ENCODE results near the gene VAV3. TPM values are rescaled to one million over a fixed set of nuclear protein-coding genes. Genes with fewer than 3 reads are reported as not detected.

VAV3 gene
- total and polyA plus RNA-seq, 2 experiments from 2014 or later = under 0.01 to 0.24 TPM

- H3K4me1 ChIP-seq (ENCODE audit: insufficient read depth) = no peaks in the 10 kb centered on the region
- DNase-seq = no peak
Observed at GRCh38 chr1:107979088-107979487, 14.1 kb upstream of the VAV3 start.

GRCh38 chr1:107976836-107977235, 11.9 kb upstream of the VAV3 start:
- Histone ChIP-seq H3K4me3 (no peak overlapping the region), H3K36me3 (ENCODE audit: low read depth) (no peaks in the 10 kb centered on the region), H2AFZ (no peak overlapping the region), H3K9ac (no peak overlapping the region), H3K9me2 (ENCODE audit: insufficient read depth) (no peaks in the 10 kb centered on the region), H3K27me3 (replicated peaks; ENCODE audit: insufficient read depth) (peaks cover 12% of the 10 kb centered on the region; the same call in 1 of the 2 replicates), H4K20me1 (ENCODE audit: insufficient read depth) (no peaks in the 10 kb centered on the region), H3K79me2 (ENCODE audit: insufficient read depth) (no peaks in the 10 kb centered on the region), H3K4me1 (ENCODE audit: insufficient read depth) (no peaks in the 10 kb centered on the region), H3F3A (ENCODE audit: insufficient read depth) (no peaks in the 10 kb centered on the region), H3K27ac (no peak overlapping the region), H3K9me3 (ENCODE audit: low read depth) (no peaks in the 10 kb centered on the region), H3K4me2 (ENCODE audit: unreplicated experiment) (no peak overlapping the region)
- WGBS, 2 experiments (ENCODE audit: low coverage in 1 of 2, low lambda C conversion rate in 2 of 2, missing lambda C conversion rate in 2 of 2) = 88 to 90% methylated on average over 3 of the region's 3 CpGs
- DNase-seq = no peak
- in situ Hi-C loops (cut with MboI) = no loop called here
- TF ChIP-seq EZH2phosphoT487 (IDR thresholded peaks at IDR 0.05; ENCODE audit: insufficient read depth, low read depth) (no peak), EZH2 (IDR thresholded peaks at IDR 0.05; ENCODE audit: insufficient read depth, poor library complexity, severe bottlenecking) (no peak)

More at GRCh38 chr1:107979088-107979487, 14.1 kb upstream of the VAV3 start:
- H2AFZ ChIP-seq = no peak overlapping the region
- no peaks in the 10 kb centered on the region for H3K79me2 ChIP-seq (ENCODE audit: insufficient read depth)
- no peak overlapping the region for H3K27ac ChIP-seq
- no peaks in the 10 kb centered on the region for H3K9me2 ChIP-seq (ENCODE audit: insufficient read depth)
- H4K20me1 ChIP-seq (ENCODE audit: insufficient read depth) = no peaks in the 10 kb centered on the region
- in situ Hi-C loops (cut with MboI) = no loop called here
- H3K27me3 ChIP-seq (replicated peaks; ENCODE audit: insufficient read depth) = peaks cover 12% of the 10 kb centered on the region; the same call in 1 of the 2 replicates
- 71 to 84% methylated on average over 3 of the region's 3 CpGs for WGBS, 2 experiments (ENCODE audit: low coverage in 1 of 2, low lambda C conversion rate in 2 of 2, missing lambda C conversion rate in 2 of 2)
- H3K4me2 ChIP-seq (ENCODE audit: unreplicated experiment) = no peak overlapping the region
- TF ChIP-seq EZH2 (IDR thresholded peaks at IDR 0.05; ENCODE audit: insufficient read depth, poor library complexity, severe bottlenecking) (no peak), EZH2phosphoT487 (IDR thresholded peaks at IDR 0.05; ENCODE audit: insufficient read depth, low read depth) (no peak)
- no peaks in the 10 kb centered on the region for H3F3A ChIP-seq (ENCODE audit: insufficient read depth)
- no peaks in the 10 kb centered on the region for H3K9me3 ChIP-seq (ENCODE audit: low read depth)
- no peaks in the 10 kb centered on the region for H3K36me3 ChIP-seq (ENCODE audit: low read depth)
- H3K4me3 ChIP-seq = no peak overlapping the region
- H3K9ac ChIP-seq = no peak overlapping the region

GRCh38 chr1:107976431-107976830, 11.5 kb upstream of the VAV3 start:
- Histone ChIP-seq H3K9me2 (ENCODE audit: insufficient read depth) (no peaks in the 10 kb centered on the region), H3K27ac (no peak overlapping the region), H3K27me3 (replicated peaks; ENCODE audit: insufficient read depth) (peaks cover 12% of the 10 kb centered on the region; the same call in 1 of the 2 replicates), H3K4me3 (no peak overlapping the region), H3K4me1 (ENCODE audit: insufficient read depth) (no peaks in the 10 kb centered on the region), H3K36me3 (ENCODE audit: low read depth) (no peaks in the 10 kb centered on the region), H3K9ac (no peak overlapping the region), H3K9me3 (ENCODE audit: low read depth) (no peaks in the 10 kb centered on the region), H4K20me1 (ENCODE audit: insufficient read depth) (no peaks in the 10 kb centered on the region), H3K79me2 (ENCODE audit: insufficient read depth) (no peaks in the 10 kb centered on the region), H3F3A (ENCODE audit: insufficient read depth) (no peaks in the 10 kb centered on the region), H3K4me2 (ENCODE audit: unreplicated experiment) (no peak overlapping the region), H2AFZ (no peak overlapping the region)
- 66 to 68% methylated on average over 3 of the region's 3 CpGs for WGBS, 2 experiments (ENCODE audit: low coverage in 1 of 2, low lambda C conversion rate in 2 of 2, missing lambda C conversion rate in 2 of 2)
- DNase-seq = no peak
- in situ Hi-C loops (cut with MboI) = no loop called here
- no peak for TF ChIP-seq EZH2phosphoT487 (IDR thresholded peaks at IDR 0.05; ENCODE audit: insufficient read depth, low read depth)

GRCh38 chr1:107975851-107976250, 10.9 kb upstream of the VAV3 start:
- H3K27me3 ChIP-seq (replicated peaks; ENCODE audit: insufficient read depth) = peaks cover 12% of the 10 kb centered on the region; the same call in 1 of the 2 replicates
- TF ChIP-seq EZH2phosphoT487 (IDR thresholded peaks at IDR 0.05; ENCODE audit: insufficient read depth, low read depth) = no peak
- no peak for TF ChIP-seq EZH2 (IDR thresholded peaks at IDR 0.05; ENCODE audit: insufficient read depth, poor library complexity, severe bottlenecking)
- in situ Hi-C loops (cut with MboI) = no loop called here
- no peak overlapping the region for H3K4me2 ChIP-seq (ENCODE audit: unreplicated experiment)
- H4K20me1 ChIP-seq (ENCODE audit: insufficient read depth) = no peaks in the 10 kb centered on the region
- H3K79me2 ChIP-seq (ENCODE audit: insufficient read depth) = no peaks in the 10 kb centered on the region
- no peaks in the 10 kb centered on the region for H3K36me3 ChIP-seq (ENCODE audit: low read depth)
- no peak overlapping the region for H3K9ac ChIP-seq
- no peaks in the 10 kb centered on the region for H3F3A ChIP-seq (ENCODE audit: insufficient read depth)
- 91 to 94% methylated on average over 4 of the region's 4 CpGs for WGBS, 2 experiments (ENCODE audit: low coverage in 1 of 2, low lambda C conversion rate in 2 of 2, missing lambda C conversion rate in 2 of 2)
- H2AFZ ChIP-seq = no peak overlapping the region
- no peaks in the 10 kb centered on the region for H3K9me3 ChIP-seq (ENCODE audit: low read depth)
- H3K4me1 ChIP-seq (ENCODE audit: insufficient read depth) = no peaks in the 10 kb centered on the region
- H3K9me2 ChIP-seq (ENCODE audit: insufficient read depth) = no peaks in the 10 kb centered on the region
- DNase-seq = no peak
- H3K27ac ChIP-seq = no peak overlapping the region
- H3K4me3 ChIP-seq = no peak overlapping the region

- Histone ChIP-seq H3K9me2 (ENCODE audit: insufficient read depth) (no peaks in the 10 kb centered on the region), H3K79me2 (ENCODE audit: insufficient read depth) (no peaks in the 10 kb centered on the region), H2AFZ (no peak overlapping the region), H4K20me1 (ENCODE audit: insufficient read depth) (no peaks in the 10 kb centered on the region), H3K36me3 (ENCODE audit: low read depth) (no peaks in the 10 kb centered on the region), H3K27ac (no peak overlapping the region), H3F3A (ENCODE audit: insufficient read depth) (no peaks in the 10 kb centered on the region), H3K27me3 (replicated peaks; ENCODE audit: insufficient read depth) (no peaks in the 10 kb centered on the region), H3K4me1 (ENCODE audit: insufficient read depth) (no peaks in the 10 kb centered on the region), H3K9me3 (ENCODE audit: low read depth) (no peaks in the 10 kb centered on the region), H3K4me2 (ENCODE audit: unreplicated experiment) (no peak overlapping the region), H3K4me3 (no peak overlapping the region), H3K9ac (no peak overlapping the region)
- 7 to 9% methylated on average over 2 of the region's 2 CpGs for WGBS, 2 experiments (ENCODE audit: low coverage in 1 of 2, low lambda C conversion rate in 2 of 2, missing lambda C conversion rate in 2 of 2)
- DNase-seq = no peak
- in situ Hi-C loops (cut with MboI) = no loop called here
- TF ChIP-seq EZH2 (IDR thresholded peaks at IDR 0.05; ENCODE audit: insufficient read depth, poor library complexity, severe bottlenecking) (no peak), EZH2phosphoT487 (IDR thresholded peaks at IDR 0.05; ENCODE audit: insufficient read depth, low read depth) (no peak)
Observed at GRCh38 chr1:107974090-107974489, 9.1 kb upstream of the VAV3 start.
